Raji (cell line): ENCODE measurements around the gene LANCL1.

Source experiments
- POLR2A ChIP-seq: IDR thresholded peaks from 2 replicates; pipeline ENCODE4 v1.6.1; 2011; ENCODE audit warnings: low read depth, low read length, control low read depth; ENCODE audit not compliant: insufficient read depth

LANCL1 gene

DNA sequence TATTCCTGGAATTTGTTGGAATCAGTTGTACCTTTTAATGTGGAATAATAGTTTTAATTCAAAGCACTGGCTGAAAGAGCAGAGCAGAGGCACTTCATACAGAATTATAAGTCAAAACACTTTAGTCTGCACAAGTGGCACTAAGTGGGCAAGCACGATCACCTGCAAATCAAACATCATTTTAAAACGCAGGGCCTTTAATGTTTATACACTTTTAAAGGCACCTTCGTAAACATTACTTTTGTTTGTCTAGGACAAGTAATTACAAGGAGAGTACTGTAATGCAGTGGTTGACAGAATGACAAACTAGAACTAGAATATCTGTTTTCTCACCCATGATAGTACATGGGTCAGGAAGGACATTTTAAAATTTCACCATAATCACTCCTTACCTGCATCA, 36.4 kb downstream of the LANCL1 start:
- no peak for TF ChIP-seq POLR2A

DNA sequence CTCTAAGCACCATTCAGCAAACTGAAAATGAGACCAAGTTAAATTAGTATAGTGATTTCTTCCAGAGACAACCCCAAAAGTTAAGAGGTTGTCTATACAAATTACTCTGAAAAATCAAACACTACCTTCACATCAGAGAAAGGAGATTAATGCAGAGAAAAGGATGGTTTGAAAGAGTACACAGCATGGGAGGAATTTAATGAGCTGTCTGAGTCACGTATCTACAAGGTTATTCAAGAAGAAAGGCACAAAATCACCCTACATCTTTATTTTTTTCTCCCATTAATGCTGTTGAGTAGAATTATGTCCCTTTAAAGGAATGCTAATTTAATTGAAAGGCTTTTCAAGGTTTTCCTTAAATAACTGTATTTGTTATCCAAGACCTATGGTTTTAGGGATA, 41.1 kb downstream of the LANCL1 start:
- TF ChIP-seq POLR2A: no peak

DNA sequence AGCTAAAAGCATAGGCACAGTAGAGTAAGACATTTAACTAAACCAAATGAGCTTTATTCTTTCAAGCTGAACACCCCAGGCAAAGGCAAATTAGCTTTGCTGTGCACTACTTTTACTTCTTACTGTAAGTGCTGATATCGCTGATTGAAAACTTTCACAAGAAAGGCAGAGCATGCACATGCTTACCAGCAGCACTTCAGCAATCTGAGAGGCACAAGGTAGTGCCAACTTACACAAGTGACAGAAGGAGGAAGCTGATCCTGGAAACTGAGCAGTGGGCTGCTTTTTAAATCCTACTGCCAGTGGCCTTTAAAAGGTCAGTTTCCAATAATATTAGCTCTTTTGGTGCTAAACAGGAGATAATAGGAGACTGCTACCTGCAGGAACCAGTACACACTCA, 43.9 kb downstream of the LANCL1 start:
- no peak for TF ChIP-seq POLR2A

DNA sequence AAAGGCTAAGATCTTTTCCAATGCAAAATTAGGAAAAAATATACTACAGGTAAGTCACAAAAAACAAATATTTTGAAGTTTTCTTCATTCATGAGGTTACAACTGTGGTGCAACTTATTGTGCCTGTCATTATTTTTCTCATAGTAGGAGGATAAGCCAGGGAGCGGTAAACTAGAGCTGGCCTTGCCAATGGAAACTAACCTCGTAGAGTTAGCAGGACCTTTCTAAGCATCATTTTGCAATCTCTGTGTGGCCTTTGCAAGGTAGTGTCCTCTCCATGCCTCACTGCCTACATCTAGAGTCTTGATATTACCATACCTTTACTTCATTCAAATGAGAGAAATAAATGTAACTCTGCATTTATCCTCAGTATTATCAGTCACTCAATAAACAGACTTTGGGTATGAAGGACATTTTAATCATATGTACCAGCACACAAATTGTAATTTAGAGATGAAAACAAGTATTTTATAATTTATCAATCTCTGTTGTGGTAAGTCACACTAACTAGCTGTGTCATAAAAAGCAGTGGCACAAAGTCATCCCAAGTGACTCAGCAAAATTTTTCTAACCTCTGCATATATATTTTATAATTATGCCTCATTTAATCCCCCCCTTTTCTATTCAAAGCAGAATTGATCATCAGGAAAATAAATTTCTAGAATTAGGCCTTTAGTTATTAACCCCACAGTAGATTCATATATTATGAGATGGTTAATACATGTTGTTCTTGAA, 47.0 kb downstream of the LANCL1 start:
- no peak for TF ChIP-seq POLR2A

DNA sequence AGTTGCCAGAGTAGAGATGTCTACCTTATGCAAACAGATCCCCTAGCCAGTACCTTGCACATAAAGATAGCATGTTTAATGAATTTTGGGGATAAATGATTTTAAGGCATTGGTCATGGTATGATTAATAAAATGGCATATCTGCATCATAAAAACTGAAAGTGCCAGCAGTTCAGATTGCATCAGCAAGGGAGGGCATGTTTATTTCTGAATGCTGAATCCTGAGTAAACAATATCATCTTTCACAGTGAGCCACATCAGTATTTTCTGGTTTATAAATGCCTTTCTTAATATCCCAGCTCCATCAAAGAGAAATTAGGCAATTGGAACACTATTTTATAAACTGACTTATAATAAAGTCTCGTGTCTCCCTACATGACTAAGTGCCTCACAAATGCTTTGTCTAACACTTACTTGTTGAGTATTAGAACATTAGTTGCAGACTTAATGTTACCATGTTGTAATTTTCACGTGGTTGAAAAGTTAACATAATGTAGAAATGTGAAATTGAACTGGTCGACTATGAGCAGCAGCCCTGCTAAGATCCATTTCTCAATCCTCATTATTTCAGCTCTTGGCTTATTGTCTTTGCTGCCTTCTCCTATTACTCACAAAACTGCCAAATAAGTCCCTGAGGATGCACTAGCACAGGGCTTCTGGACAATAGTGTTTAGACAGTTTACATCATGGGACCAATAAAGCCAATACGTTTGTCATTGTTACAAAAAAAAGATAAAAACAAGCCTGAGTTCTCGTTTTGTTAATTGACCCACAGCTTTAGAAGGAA, 48.0 kb downstream of the LANCL1 start:
- TF ChIP-seq POLR2A: no peak

DNA sequence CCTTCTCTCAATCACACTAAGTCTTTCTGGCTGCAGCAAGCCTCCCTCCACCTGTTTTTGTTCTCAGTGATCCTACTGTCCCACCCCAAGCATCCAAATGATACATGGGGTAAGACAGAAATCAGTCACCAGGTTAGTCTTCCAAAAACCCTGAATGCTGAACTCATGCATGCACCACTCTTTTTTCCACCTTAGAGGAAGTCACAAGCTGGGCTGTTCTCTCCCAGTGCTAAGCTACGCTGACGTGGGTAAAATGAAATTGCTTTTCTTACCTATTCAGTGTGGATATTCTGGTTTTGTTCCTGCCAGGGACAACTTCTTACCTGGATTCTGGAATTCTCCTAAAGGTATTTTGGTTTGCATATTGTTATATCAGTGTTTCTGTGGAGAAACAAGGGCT, 54.2 kb downstream of the LANCL1 start:
- TF ChIP-seq POLR2A: no peak

DNA sequence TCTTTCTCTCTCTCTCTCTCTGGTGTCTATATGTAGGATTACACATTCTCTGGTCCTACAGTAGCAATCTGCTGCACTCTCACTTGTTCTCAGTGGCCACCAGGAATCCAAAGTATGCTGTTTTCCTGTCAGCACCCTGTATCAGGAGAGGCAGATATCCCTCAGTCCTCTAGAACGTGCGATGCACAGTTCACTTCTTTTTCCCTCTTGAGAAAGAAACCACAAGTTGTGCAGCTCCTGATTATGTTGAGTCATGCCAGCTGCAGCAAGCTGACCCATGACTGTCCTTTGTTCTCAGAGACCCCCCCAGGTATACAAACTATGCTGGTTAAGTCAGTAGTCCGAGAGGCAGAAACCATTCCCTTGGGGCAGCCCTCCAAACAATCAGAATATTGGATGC, 54.6 kb downstream of the LANCL1 start:
- no peak for TF ChIP-seq POLR2A

DNA sequence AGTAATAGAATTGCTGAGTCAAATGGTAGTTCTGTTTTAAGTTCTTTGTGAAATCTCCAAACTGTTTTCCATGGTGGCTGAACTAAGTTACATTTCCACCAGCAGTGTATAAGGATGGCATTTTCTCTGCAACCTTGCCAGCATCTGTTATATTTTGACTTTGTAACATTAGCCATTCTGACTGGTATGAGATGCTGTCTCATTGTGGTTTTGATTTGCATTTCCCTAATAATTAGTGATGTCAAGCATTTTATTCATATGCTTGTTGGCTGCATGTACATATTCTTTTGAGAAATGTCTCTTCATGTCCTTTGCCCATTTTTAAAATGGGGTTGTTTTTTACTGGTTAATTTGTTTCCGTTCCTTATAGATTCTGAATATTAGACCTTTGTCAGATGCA, 63.9 kb downstream of the LANCL1 start:
- TF ChIP-seq POLR2A: no peak

DNA sequence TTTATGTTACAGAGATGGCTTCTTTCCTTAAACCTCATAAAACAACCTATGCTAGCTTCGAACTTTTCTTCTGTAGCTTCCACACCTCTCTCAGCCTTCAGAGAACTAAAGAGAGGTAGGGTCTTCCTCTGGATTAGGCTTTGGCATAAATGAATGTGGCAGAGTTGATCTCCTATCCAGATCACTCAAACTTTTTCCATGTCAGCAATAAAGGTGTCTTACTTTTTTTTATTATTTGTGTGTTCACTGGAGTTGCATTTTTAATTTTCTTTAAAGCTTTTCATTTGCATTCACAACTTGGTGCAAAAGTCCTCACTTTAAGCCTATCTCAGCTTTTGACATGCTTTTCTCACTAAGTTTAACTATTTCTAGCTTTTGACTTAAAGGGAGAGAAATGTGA, 66.0 kb downstream of the LANCL1 start:
- TF ChIP-seq POLR2A: no peak

DNA sequence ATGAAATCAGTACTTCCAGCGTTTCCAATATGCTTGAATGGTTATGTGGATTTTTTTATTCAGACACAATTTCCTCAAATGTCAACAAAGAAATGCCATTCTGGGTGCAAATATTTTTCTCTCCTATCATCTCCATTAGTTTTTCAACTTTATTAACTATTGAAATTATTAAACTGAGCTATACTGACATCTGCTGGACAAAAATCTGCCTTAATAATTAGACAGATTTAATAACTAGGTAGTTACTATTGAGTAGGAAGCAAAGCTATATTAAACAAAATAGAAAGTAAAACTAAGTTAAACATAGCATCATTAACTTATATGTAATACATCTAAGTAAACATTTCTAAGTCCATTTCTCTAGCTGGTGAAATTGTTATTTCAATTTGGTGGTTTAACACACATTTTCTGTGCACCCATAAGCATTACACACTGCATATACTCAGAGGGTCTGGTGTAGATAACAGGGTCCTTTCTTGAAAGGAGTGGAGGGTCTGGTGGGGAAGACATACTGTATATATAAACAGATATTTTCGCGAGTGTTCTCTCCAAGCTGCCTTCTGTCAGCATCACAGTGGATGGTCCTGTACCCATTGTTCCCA, 77.0 kb downstream of the LANCL1 start:
- no peak for TF ChIP-seq POLR2A

DNA sequence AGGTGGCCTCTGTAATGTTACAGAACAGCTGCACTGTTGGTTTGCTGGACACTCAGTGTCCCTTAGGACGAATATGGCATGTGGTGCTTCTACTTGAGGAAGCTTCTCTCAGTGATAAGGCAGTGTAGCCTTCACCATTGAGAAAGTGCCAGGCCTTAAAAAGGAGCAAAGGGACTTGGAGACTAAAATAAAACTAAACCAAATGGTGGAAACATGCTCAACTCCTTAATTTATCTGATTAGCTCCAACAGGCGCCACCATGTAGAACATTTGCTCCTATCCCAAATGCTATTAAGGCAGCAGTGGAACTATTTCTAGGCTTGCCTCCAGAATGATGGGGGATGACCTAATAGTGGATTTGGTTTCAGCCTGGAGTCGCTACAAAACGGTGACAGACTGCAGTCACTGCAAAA, 84.1 kb downstream of the LANCL1 start:
- no peak for TF ChIP-seq POLR2A

DNA sequence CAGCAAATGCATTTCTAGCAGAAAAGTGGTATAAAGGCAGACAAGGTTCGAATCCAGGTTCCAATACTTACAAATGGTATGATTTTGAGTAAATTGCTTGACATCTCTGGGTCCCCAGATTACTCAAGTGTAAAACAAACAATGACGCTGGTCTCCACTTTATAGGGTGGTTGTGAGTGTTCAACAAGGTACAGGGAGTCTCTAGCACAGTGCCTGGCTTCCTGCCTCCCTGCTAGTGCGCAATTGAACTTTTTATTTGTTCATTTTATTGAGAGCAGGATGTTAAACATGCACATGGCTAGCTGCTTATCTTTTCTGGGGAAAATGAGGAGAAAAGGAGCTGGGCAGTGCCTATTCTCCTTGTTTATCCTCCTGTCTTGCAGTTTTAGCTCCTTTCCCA, 86.7 kb downstream of the LANCL1 start:
- no peak for TF ChIP-seq POLR2A

DNA sequence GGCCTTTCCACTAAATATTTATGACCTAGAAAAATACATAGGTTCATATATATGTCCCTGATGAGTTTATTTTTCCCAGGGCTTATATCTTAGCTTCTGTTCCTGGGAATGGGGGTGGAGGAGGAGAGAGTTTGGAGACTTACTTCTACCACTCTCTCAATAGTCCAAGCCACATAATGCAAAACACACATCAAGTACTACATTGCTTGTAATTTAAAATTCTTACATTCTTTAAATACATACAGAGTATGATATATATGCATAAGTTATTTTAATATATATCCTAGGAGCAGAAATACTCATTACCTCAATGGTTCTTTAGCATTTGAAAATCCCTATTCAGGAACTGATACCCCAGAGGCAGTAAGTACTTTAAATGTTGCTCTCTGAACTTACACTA, 88.4 kb downstream of the LANCL1 start:
- no peak for TF ChIP-seq POLR2A

DNA sequence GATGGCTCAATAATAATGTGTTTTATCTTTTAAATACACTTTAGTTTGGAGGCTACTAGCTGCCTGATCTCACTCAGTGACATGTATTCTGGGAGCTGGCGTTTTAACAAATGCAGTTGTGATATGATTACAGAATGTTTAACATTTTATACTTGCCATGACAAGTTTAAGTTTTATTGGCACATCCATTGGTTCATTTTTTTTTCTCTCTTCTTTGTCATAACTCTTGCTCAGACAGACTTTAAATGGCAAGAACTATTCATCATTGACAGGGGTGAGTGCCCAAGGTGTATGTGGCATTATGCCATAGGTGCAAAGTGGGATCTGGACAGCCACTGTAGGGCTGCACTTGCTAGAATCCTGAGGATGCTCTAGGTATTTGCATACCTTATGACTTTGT, 89.5 kb downstream of the LANCL1 start:
- no peak for TF ChIP-seq POLR2A
